Measurements from ENCODE around the gene DNAJC8. TPM values are rescaled to one million over a fixed set of nuclear protein-coding genes. Genes with fewer than 3 reads are reported as not detected.

DNAJC8 gene
- total and polyA plus RNA-seq, 2 of the 8 experiments (the other 6 are each of a cell fraction or from before 2014, with no cell fraction given): 116 to 134 TPM

- TF ChIP-seq ZNF274 (IDR thresholded peaks at IDR 0.05; ENCODE audit: borderline replicate concordance, extremely low read depth, low read length) (no peak), ATF2 (IDR thresholded peaks at IDR 0.05; ENCODE audit: low read length) (no peak), ATF3 (IDR thresholded peaks at IDR 0.05; ENCODE audit: insufficient read depth, low read depth, low read length) (no peak), SP1 (IDR thresholded peaks at IDR 0.05; ENCODE audit: low read depth, low read length) (no peak), MAX (IDR thresholded peaks at IDR 0.05) (no peak)
Measured at GRCh38 chr1:28172713-28173150, 60.1 kb downstream of the DNAJC8 start (continued).
